ENCODE measurements around the gene TFF2. TPM values are rescaled to one million over a fixed set of nuclear protein-coding genes. Genes with fewer than 3 reads are reported as not detected.
A peak's percentile ranks its signal among the peaks of the same experiment; 100 is the strongest.

Gene TFF2
- total RNA-seq, 2 experiments from 2014 or later, result not detected

- peaks cover 19% of the 10 kb centered on the region for H3K36me3 Mint-ChIP-seq
- H3K9me3 Mint-ChIP-seq, result peaks cover 13% of the 10 kb centered on the region
- H3K4me3 Mint-ChIP-seq, result no peak overlapping the region
- no peak overlapping the region for H3K27ac Mint-ChIP-seq
- H3K4me1 Mint-ChIP-seq, result peaks cover 6% of the 10 kb centered on the region
- POLR2A ChIA-PET, result no interaction called here
- no peak for ATAC-seq (ENCODE audit: low read depth)
- no peak for DNase-seq
- no peaks in the 10 kb centered on the region for H3K27me3 Mint-ChIP-seq
These were observed 28.8 kb upstream of the TFF2 start for GRCh38 chr21:42379426-42380215.

DNA sequence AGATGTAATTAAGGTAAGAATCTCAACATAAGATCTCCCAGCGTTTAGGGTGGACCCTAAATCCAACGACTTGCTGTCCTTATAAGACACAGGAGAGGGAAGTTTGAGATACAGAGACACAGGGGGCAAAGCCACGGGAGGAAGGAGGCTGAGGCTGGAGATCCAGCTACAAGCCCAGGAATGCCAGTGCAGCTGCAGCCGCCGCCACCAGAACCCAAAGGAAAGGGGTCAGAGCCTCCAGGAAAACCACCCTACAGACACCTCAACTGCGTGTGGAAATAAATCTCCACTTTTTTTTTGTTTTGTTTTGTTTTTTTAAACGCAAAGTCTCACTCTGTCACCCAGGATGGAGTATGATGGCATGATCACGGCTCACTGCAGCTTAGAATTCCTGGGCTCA is 27.6 kb upstream of the TFF2 start:
- POLR2A ChIA-PET, result interaction anchor here (0.9 kb wide), 1 partner anchor 25 kb away, joined by 3 read pairs; the partner anchor contains the start of gene UBASH3A
- ATAC-seq (ENCODE audit: low read depth), result no peak
- DNase-seq, result no peak
- H3K4me3 Mint-ChIP-seq, result no peak overlapping the region
- H3K4me1 Mint-ChIP-seq, result peaks cover 2% of the 10 kb centered on the region
- no peak overlapping the region for H3K27ac Mint-ChIP-seq
- no peaks in the 10 kb centered on the region for H3K27me3 Mint-ChIP-seq
- peaks cover 15% of the 10 kb centered on the region for H3K36me3 Mint-ChIP-seq
- H3K9me3 Mint-ChIP-seq, result peaks cover 13% of the 10 kb centered on the region

- DNase-seq (no peak), ATAC-seq (ENCODE audit: low read depth) (no peak)
- Mint-ChIP-seq H3K9me3 (peaks cover 13% of the 10 kb centered on the region), H3K27ac (no peak overlapping the region), H3K27me3 (no peaks in the 10 kb centered on the region), H3K4me1 (peaks cover 6% of the 10 kb centered on the region), H3K4me3 (no peak overlapping the region), H3K36me3 (peaks cover 15% of the 10 kb centered on the region)
- POLR2A ChIA-PET, result interaction anchor here (0.9 kb wide), 1 partner anchor 26 kb away, joined by 3 read pairs; the partner anchor contains the start of gene UBASH3A
These were observed 27.2 kb upstream of the TFF2 start for GRCh38 chr21:42377951-42378340.

DNA sequence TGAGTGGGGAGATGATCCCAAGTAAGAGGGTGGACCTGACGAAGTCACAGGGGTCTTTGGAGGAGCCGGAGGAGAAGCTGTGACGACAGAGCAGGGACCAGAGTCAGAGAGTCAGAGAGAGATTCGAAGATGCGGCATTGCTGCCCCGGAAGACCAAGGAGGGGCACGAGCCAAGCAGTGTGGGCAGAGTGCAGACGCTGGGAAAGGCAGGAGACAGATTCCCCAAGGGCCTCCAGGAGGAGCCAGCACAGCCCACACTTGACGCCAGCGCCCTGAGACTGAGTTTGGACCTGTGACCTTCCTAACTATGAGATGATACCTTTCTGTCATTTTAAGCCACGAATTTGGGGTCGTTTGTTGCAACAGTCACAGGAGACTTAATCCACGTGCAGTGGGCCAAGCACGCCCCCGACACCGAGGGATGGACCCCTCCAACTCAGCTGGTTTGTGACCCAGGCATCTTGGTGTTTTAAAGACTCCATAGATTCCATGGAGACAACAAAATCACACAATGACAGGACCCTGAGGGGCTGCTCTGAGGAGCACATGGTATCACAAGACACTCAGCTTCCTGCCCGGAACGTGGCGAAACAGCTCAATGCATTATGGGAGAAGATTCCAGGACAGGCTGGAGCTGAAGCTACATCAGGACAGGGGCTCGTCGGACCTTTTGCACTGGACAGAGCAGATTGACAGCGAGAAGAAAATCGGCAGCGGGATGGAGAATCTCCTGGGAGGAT is 26.6 kb upstream of the TFF2 start:
- H3K27me3 Mint-ChIP-seq, result no peaks in the 10 kb centered on the region
- peaks cover 10% of the 10 kb centered on the region for H3K36me3 Mint-ChIP-seq
- ATAC-seq (ENCODE audit: low read depth), result no peak
- no peak overlapping the region for H3K4me3 Mint-ChIP-seq
- peak overlapping the region; percentile 31 for H3K27ac Mint-ChIP-seq
- H3K9me3 Mint-ChIP-seq, result peaks cover 9% of the 10 kb centered on the region
- no peak for DNase-seq
- POLR2A ChIA-PET, result no interaction called here
- H3K4me1 Mint-ChIP-seq, result peaks cover 8% of the 10 kb centered on the region

GRCh38 chr21:42376338-42376982 is 25.7 kb upstream of the TFF2 start:
- no peak for DNase-seq
- Mint-ChIP-seq H3K27me3 (no peaks in the 10 kb centered on the region), H3K4me3 (no peak overlapping the region), H3K9me3 (peaks cover under 1% of the 10 kb centered on the region), H3K27ac (no peak overlapping the region), H3K4me1 (peaks cover 8% of the 10 kb centered on the region), H3K36me3 (peaks cover 4% of the 10 kb centered on the region)
- POLR2A ChIA-PET, result no interaction called here
- ATAC-seq (ENCODE audit: low read depth), result no peak

DNA sequence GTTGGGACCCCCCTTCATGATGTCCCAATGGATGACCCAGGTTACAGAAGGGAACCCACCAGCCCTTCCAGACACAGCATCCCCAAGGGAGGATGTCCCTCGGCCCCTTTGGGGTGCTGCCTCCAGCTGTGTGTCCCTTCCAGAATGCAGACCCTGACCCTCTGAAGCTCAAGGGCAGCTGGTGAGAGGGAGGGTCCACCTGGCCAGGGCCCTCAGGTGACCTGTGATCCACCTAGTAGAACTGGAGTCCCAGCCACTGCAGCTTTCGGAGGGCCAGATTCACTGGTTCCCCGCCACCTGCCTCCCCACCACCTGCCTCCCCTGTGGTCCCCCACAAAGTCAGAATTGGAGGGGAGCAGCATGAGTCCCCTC is 25.2 kb upstream of the TFF2 start:
- POLR2A ChIA-PET, result no interaction called here
- no peak for DNase-seq
- no peak overlapping the region for H3K4me3 Mint-ChIP-seq
- H3K27me3 Mint-ChIP-seq, result no peaks in the 10 kb centered on the region
- no peak for ATAC-seq (ENCODE audit: low read depth)
- no peak overlapping the region for H3K27ac Mint-ChIP-seq
- peaks cover 3% of the 10 kb centered on the region for H3K36me3 Mint-ChIP-seq
- H3K9me3 Mint-ChIP-seq, result no peaks in the 10 kb centered on the region
- peaks cover 8% of the 10 kb centered on the region for H3K4me1 Mint-ChIP-seq

- POLR2A ChIA-PET, result no interaction called here
- Mint-ChIP-seq H3K4me3 (no peak overlapping the region), H3K36me3 (peaks cover 3% of the 10 kb centered on the region), H3K27ac (no peak overlapping the region), H3K27me3 (no peaks in the 10 kb centered on the region), H3K9me3 (no peaks in the 10 kb centered on the region), H3K4me1 (peaks cover 8% of the 10 kb centered on the region)
- ATAC-seq (ENCODE audit: low read depth), result no peak
- DNase-seq, result no peak
These were observed 24.7 kb upstream of the TFF2 start for GRCh38 chr21:42375506-42375905.

DNA sequence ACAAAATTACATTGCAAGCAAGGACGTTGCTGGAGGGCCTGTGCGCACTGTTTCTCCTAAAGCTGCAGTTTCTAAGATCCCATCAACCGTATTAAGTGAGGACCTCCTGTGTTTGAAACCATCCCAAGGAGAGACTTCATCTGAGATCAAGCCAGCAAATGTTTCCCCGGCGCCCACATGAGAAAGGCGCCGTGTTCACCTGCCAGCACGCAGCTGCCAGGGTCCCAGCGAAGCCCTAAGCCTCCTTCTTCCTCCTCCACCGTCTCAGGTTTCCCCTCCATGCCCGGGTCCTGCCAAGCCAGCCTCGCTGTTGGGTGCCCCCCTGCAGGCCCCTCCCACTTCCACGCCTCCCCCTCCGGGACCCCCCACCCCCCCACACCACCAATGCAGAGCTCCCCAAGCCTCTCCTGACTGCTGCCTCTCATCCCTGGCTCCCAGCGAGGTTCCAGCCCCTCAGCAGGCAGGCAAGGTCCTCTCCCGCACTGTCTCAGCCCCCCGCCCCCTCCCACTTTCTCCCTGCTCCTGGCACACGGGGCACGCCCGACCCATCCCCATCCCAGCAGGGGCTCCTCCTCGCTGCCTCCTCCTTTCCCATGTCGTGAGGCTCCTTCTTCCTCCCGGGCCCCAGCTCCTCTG is 24.2 kb upstream of the TFF2 start:
- H3K4me1 Mint-ChIP-seq, result peaks cover 8% of the 10 kb centered on the region
- no peak for DNase-seq
- no peak overlapping the region for H3K4me3 Mint-ChIP-seq
- peaks cover 3% of the 10 kb centered on the region for H3K36me3 Mint-ChIP-seq
- no peaks in the 10 kb centered on the region for H3K27me3 Mint-ChIP-seq
- no peak overlapping the region for H3K27ac Mint-ChIP-seq
- ATAC-seq (ENCODE audit: low read depth), result no peak
- POLR2A ChIA-PET, result no interaction called here
- H3K9me3 Mint-ChIP-seq, result no peaks in the 10 kb centered on the region

DNA sequence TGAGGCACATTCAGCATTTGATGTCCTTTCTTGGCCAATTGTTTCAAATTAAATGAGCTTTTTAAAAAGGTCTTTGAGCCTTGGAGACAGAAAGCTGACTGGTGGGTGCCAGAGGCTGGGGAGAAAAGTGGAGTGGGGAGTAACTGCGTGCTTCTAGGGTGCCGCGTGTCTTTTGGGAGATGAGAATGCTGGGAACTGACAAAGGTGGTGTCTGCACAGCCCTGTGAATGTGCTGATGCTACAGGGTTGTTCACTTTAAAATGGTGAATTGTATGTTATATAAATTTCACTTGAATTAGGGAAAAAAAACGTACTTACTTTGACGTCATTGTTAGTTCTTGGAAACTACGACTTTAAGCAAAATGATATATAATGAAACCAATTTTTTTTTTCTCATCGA is 23.7 kb upstream of the TFF2 start:
- H3K36me3 Mint-ChIP-seq, result peaks cover 3% of the 10 kb centered on the region
- POLR2A ChIA-PET, result no interaction called here
- no peak for DNase-seq
- H3K4me3 Mint-ChIP-seq, result no peak overlapping the region
- H3K27ac Mint-ChIP-seq, result no peak overlapping the region
- H3K4me1 Mint-ChIP-seq, result peaks cover 8% of the 10 kb centered on the region
- H3K27me3 Mint-ChIP-seq, result no peaks in the 10 kb centered on the region
- ATAC-seq (ENCODE audit: low read depth), result no peak
- no peaks in the 10 kb centered on the region for H3K9me3 Mint-ChIP-seq

GRCh38 chr21:42373908-42374455 is 23.2 kb upstream of the TFF2 start:
- H3K4me1 Mint-ChIP-seq, result peaks cover 11% of the 10 kb centered on the region
- DNase-seq (no peak), ATAC-seq (ENCODE audit: low read depth) (no peak)
- no peaks in the 10 kb centered on the region for H3K9me3 Mint-ChIP-seq
- no peaks in the 10 kb centered on the region for H3K27me3 Mint-ChIP-seq
- no peak overlapping the region for H3K27ac Mint-ChIP-seq
- no peak overlapping the region for H3K4me3 Mint-ChIP-seq
- peaks cover 3% of the 10 kb centered on the region for H3K36me3 Mint-ChIP-seq
- POLR2A ChIA-PET, result interaction anchor here (1.7 kb wide), 1 partner anchor 49 kb away, joined by 4 read pairs; no protein-coding TSS in a partner anchor

DNA sequence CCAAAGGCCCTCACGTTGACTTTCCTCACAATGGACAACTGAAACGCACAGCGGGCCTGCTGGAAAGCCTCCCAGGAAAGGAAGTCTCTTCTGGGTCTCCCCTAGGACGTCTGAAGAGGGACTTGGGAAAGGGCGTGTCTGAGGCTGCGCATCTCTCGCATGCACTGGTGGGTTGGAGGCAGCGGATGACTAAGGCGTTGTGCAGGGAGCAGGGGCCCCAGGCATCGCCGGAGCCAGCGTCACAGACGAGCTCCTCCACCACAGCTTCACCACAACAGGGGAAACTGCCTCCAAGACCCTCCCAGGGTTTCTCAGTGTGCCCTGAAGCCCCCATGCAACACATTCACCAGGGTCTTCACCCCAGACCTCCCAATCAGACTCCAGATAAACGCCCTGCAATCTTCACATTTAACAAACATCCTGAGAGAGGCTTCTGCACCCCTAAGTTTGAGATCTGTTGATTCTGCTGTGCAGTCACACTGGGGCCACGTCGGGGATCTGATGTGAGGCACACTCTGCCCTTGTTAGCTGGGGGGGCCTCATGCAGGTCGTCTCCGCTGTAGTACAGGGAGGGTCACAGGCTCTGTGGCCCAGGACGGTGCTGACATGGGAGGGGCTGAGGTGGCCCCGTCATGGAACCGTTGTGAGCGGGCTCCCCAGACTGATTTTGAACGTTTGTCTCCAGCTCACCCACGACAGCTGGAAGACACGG is 22.6 kb upstream of the TFF2 start:
- Mint-ChIP-seq H3K4me3 (peak overlapping the region; percentile 29), H3K4me1 (peaks cover 12% of the 10 kb centered on the region), H3K27ac (peak overlapping the region; percentile 54), H3K9me3 (no peaks in the 10 kb centered on the region), H3K36me3 (peaks cover 3% of the 10 kb centered on the region), H3K27me3 (no peaks in the 10 kb centered on the region)
- ATAC-seq (ENCODE audit: low read depth) (peak; percentile 53), DNase-seq (no peak)
- POLR2A ChIA-PET, result interaction anchor here (1.7 kb wide), 1 partner anchor 50 kb away, joined by 4 read pairs; no protein-coding TSS in a partner anchor

DNA sequence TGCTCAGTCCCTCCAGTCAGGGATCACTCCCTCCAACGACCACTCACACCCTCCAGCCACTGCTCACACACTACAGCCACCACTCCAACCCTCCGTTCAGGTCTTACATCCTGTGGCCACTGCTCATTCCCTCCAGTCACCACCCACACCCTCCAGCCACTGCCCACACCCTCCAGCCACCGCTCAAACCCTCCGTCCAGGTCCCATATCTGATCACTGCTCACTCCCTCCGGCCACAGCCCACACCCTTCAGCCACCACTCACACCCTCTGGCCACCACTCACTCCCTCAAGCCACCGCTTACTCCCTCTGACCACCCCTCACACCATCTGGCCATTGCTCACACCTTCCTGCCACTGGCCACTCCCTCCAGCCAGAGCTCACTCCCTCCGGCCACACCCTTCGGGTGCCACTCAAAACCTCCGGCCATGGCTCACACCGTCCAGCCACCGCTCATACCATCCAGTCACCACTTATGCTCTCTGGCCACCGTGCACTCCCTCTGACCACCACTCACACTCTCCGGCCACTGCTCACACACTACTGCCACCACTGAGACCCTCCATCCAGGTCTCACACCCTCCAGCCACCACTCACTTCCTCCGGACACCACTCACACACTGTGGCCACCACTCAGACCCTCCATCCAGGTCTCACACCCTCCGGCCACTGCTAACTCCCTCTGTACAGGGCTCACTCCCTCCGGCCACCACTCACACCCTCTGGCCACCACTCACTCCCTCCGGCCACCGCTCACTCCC is 20.3 kb upstream of the TFF2 start:
- Mint-ChIP-seq H3K27me3 (no peaks in the 10 kb centered on the region), H3K27ac (peak overlapping the region; percentile 20)
- no peak for ATAC-seq (ENCODE audit: low read depth)

More for the DNA sequence above, 20.3 kb upstream of the TFF2 start:
- H3K4me3 Mint-ChIP-seq, result no peak overlapping the region
- POLR2A ChIA-PET, result no interaction called here
- no peak for DNase-seq
- peaks cover 16% of the 10 kb centered on the region for H3K4me1 Mint-ChIP-seq
- H3K36me3 Mint-ChIP-seq, result peaks cover 3% of the 10 kb centered on the region
- H3K9me3 Mint-ChIP-seq, result no peaks in the 10 kb centered on the region

Measured in activated naive CD8-positive, alpha-beta T cell treated with anti-CD3 and anti-CD28 coated beads, Interleukin-2, amount 10 ng/mL, durations not matched to agents 7 days and 5 days (primary cell).